AG10803 (cell line): ENCODE results near the gene AURKB.

Experiments
- DNase-seq: peaks from one replicate; pipeline ENCODE4 v3.0.0; 2010; ENCODE audit warnings: low read depth
- H3K4me3 ChIP-seq: 2 replicates; pipeline ENCODE4 v1.5.1; 2011; ENCODE audit warnings: mild to moderate bottlenecking, low read length, control low read depth
- CTCF ChIP-seq: conservative IDR thresholded peaks from 2 replicates; pipeline ENCODE4 v1.5.1; 2011; ENCODE audit warnings: mild to moderate bottlenecking, low read length, control low read depth, inconsistent platforms

The AURKB gene

DNA sequence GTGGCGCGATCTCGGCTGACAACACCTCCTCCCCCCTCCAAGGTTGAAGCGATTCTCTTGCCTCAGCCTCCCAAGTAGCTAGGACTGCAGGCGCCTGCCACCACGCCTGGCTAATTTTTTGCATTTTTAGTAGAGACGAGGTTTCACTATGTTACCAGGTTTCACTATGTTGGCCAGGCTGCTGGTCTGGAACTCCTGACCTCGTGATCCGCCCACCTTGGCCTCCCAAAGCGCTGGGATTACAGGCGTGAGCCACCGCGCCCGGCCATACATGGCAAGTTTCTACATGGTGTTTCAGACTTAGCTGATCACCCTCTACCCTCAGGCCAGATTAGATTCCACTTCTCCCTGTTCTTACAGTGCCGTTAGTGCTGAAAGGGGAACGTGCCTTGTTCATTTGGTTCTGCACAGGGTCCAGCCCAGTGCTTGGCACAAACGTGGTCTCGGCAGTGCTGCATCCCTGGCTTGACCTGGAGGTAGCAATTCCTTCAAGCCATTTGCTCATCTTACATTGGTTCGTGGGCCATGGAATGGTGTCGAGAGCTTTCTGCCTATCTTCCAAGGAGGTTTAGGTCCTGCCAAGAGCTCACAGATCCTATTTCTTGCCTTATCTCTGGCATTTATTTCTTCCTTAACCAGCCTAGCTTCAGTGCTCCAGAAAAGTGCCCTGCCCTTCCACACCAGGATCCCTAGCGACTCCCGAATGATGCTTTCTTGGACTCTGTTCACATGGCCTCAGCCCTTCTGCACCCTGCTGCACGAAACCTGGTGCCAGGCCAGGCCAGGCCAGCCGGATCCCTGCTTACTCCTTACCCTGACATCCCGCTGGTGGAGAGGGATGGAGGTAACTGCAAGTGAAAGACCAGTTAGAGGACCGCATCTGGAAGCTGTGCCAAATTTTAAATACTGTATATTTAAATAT is 14.8 kb upstream of the AURKB start:
- TF ChIP-seq CTCF = no peak
- H3K4me3 ChIP-seq = no peak overlapping the region
- DNase-seq = no peak

GRCh38 chr17:8223356-8224126 is 13.2 kb upstream of the AURKB start:
- DNase-seq = peak; percentile 49
- H3K4me3 ChIP-seq = peak overlapping the region; percentile 89
- TF ChIP-seq CTCF = peak; percentile 36

DNA sequence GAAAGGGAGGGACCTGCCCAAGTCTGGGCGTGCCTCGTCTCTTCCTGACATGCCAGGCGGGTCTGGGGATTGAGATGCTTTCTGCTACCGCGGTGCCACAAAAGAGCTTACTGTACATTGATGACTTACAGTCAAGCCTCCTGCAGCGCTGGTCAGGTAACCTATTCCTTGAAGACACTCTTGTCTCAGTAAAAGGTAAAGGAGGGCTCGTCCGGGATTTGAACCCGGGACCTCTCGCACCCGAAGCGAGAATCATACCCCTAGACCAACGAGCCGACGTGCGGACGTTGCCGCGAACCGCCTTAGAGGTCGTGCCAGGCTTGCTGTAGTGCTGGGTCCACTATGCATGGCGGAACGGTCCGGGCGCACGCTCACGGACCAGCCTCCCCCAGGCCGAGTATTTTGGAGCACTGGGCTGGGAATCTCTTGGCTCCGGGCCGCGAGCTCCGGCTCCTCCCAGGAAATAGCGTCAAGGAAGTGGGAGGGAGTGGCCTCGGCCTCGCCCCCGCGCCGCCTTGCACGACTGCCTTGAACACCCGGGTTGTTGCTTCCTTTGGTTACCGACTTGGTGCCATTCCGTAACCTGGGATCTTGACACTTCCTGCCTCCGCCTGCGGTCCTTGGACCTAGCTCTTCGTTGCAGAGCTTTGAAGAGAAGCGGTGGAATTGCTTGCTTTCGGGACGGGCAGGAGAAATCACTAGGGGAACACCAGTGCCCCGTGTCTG is 12.4 kb upstream of the AURKB start:
- no peak for TF ChIP-seq CTCF
- DNase-seq = peak; percentile 96
- peak overlapping the region; percentile 89 for H3K4me3 ChIP-seq

GRCh38 chr17:8222380-8222629 is 11.9 kb upstream of the AURKB start:
- no peak for TF ChIP-seq CTCF
- no peak for DNase-seq

DNA sequence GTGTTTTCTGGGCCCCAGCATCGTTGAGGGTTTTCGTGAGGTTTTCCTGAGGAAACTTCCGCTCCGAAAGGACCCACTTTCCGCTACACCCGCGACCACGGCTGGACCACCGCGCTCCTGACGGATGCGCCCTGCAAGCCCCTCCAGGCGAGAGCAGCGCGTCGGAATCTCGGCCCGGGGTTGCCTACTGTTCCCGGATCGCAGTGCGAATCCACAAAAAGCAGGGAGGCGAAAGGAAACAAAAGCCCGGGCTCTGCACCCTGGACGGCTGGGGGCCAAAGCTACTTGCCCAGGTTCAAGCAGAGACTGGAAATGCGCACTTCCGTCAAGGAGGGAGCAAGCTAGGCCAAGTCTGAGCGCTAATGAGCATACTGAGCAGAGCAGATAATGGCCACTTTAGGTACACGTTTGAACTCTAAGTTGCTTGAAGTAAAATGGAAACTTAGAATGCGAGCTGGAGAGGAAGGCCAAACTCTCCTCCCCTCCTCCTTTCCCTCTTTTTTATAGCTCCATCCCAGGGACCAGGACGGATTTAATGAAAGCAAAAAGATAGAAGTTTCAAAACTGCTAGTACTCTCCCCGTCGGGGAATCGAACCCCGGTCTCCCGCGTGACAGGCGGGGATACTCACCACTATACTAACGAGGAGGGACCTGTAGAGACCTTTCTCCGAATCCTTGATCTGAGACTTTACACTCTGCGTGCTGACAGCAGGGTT is 11.4 kb upstream of the AURKB start:
- peak; percentile 88 for DNase-seq

More at GRCh38 chr17:8222380-8222629, 11.9 kb upstream of the AURKB start:
- H3K4me3 ChIP-seq = peak overlapping the region; percentile 89

More for the DNA sequence above, 11.4 kb upstream of the AURKB start:
- no peak for TF ChIP-seq CTCF
- peak overlapping the region; percentile 89 for H3K4me3 ChIP-seq
